WTC11 (cell line): Measurements from ENCODE around the gene SMARCAD1. TPM values are rescaled to one million over a fixed set of nuclear protein-coding genes. Genes with fewer than 3 reads are reported as not detected.

ENCODE experiments used
- ATAC-seq: fragments of 200-7000 bp; cut with Tn5 transposase; 2 replicates; pipeline ENCODE4 v1.10.0; 2021; ENCODE audit warnings: mild to moderate bottlenecking, moderate library complexity
- CTCF ChIA-PET: fragments of 300-600 bp; sonication (Branson Sonifier 250); formaldehyde crosslinking; loops from one replicate; lab custom pipeline; 2021; ENCODE audit warnings: antibody characterized with exemption; lab: Charles Lee
- POLR2A ChIA-PET: fragments of 350-600 bp; sonication (Branson Sonifier 250); formaldehyde crosslinking; loops from one replicate; lab custom pipeline; 2021; ENCODE audit warnings: antibody characterized with exemption; lab: Charles Lee
- DNase-seq: peaks from one replicate; pipeline ENCODE4 v3.0.0; 2021; ENCODE audit warnings: low spot score
- H3K27ac Mint-ChIP-seq: 2 replicates; pipeline ENCODE4 v1.8.0; 2021; ENCODE audit warnings: mixed read lengths
- H3K27me3 Mint-ChIP-seq: 2 replicates; pipeline ENCODE4 v1.8.0; 2021; ENCODE audit warnings: low read depth, mild to moderate bottlenecking, moderate library complexity, mixed read lengths
- H3K36me3 Mint-ChIP-seq: 2 replicates; pipeline ENCODE4 v1.8.0; 2021; ENCODE audit warnings: mixed read lengths
- H3K4me1 Mint-ChIP-seq: 2 replicates; pipeline ENCODE4 v1.8.0; 2022; ENCODE audit warnings: mixed read lengths
- H3K4me3 Mint-ChIP-seq: 2 replicates; pipeline ENCODE4 v1.8.0; 2021; ENCODE audit warnings: mild to moderate bottlenecking, moderate library complexity, mixed read lengths
- H3K9me3 Mint-ChIP-seq: 2 replicates; pipeline ENCODE4 v1.8.0; 2021; ENCODE audit warnings: mixed read lengths
- ATF3 ChIP-seq: sonication (generic); formaldehyde crosslinking; conservative IDR thresholded peaks from 2 replicates; pipeline ENCODE4 v1.8.1; 2022; ENCODE audit warnings: mild to moderate bottlenecking, missing genetic modification reagents
- CREB1 ChIP-seq: sonication (generic); formaldehyde crosslinking; IDR thresholded peaks from 2 replicates; pipeline ENCODE4 v1.8.0; 2023; ENCODE audit warnings: mild to moderate bottlenecking, missing genetic modification reagents
- ERG ChIP-seq: fragments of 250-450 bp; sonication (Bioruptor Pico); IDR thresholded peaks from 2 replicates; pipeline ENCODE4 v1.8.0; 2021; ENCODE audit warnings: mild to moderate bottlenecking
- FOXP1 ChIP-seq: sonication (generic); formaldehyde crosslinking; IDR thresholded peaks from 2 replicates; pipeline ENCODE4 v1.8.0; 2022; ENCODE audit warnings: missing genetic modification reagents, mild to moderate bottlenecking, moderate library complexity, borderline replicate concordance
- IRF2 ChIP-seq: sonication (generic); formaldehyde crosslinking; IDR thresholded peaks from 2 replicates; pipeline ENCODE4 v1.8.0; 2022; ENCODE audit warnings: low read depth, missing genetic modification reagents, borderline replicate concordance
- MAX ChIP-seq: sonication (generic); formaldehyde crosslinking; IDR thresholded peaks from 2 replicates; pipeline ENCODE4 v1.8.0; 2022; ENCODE audit warnings: mild to moderate bottlenecking, missing genetic modification reagents
- NFYB ChIP-seq: sonication (generic); formaldehyde crosslinking; conservative IDR thresholded peaks from 2 replicates; pipeline ENCODE4 v1.8.0; 2022; ENCODE audit warnings: low read depth, missing genetic modification reagents
- SP1 ChIP-seq: sonication (generic); formaldehyde crosslinking; conservative IDR thresholded peaks from 2 replicates; pipeline ENCODE4 v1.8.1; 2022; ENCODE audit warnings: missing genetic modification reagents
- ZBTB21 ChIP-seq: sonication (generic); formaldehyde crosslinking; IDR thresholded peaks from 2 replicates; pipeline ENCODE4 v1.8.1; 2023; ENCODE audit warnings: mild to moderate bottlenecking, missing genetic modification reagents, borderline replicate concordance
- ZNF219 ChIP-seq: sonication (generic); formaldehyde crosslinking; IDR thresholded peaks from 2 replicates; pipeline ENCODE4 v1.8.0; 2023; ENCODE audit warnings: missing genetic modification reagents, mild to moderate bottlenecking, borderline replicate concordance
- ZNF396 ChIP-seq: fragments of 250-450 bp; sonication (Bioruptor Pico); IDR thresholded peaks from 2 replicates; pipeline ENCODE4 v1.8.0; 2021; ENCODE audit warnings: mild to moderate bottlenecking, moderate library complexity, borderline replicate concordance
- ZNF416 ChIP-seq: fragments of 250-450 bp; sonication (Bioruptor Pico); IDR thresholded peaks from 2 replicates; pipeline ENCODE4 v1.9.0; 2021; ENCODE audit warnings: mild to moderate bottlenecking, inconsistent platforms
- ZNF512 ChIP-seq: sonication (generic); formaldehyde crosslinking; IDR thresholded peaks from 2 replicates; pipeline ENCODE4 v1.8.1; 2022; ENCODE audit warnings: missing genetic modification reagents, borderline replicate concordance
- total RNA-seq: library from RNA; stranded (reverse); gene quantifications from 3 replicates; pipeline ENCODE4 v1.2.3, GENCODE V29; 2021
- TF ChIP-seq, protein P1 (sequence below): sonication (generic); formaldehyde crosslinking; IDR thresholded peaks from 2 replicates; pipeline ENCODE4 v1.8.0; 2023; ENCODE audit warnings: missing genetic modification reagents
- TF ChIP-seq, protein P2 (sequence below): sonication (generic); formaldehyde crosslinking; IDR thresholded peaks from 2 replicates; pipeline ENCODE4 v1.8.1; 2022; ENCODE audit warnings: mild to moderate bottlenecking, moderate library complexity, missing genetic modification reagents
- TF ChIP-seq, protein P3 (sequence below): sonication (generic); formaldehyde crosslinking; IDR thresholded peaks from 2 replicates; pipeline ENCODE4 v1.8.1; 2023; ENCODE audit warnings: mild to moderate bottlenecking, missing genetic modification reagents

The SMARCAD1 gene
- total RNA-seq, 1 experiment from 2014 or later: 48.9 TPM

DNA sequence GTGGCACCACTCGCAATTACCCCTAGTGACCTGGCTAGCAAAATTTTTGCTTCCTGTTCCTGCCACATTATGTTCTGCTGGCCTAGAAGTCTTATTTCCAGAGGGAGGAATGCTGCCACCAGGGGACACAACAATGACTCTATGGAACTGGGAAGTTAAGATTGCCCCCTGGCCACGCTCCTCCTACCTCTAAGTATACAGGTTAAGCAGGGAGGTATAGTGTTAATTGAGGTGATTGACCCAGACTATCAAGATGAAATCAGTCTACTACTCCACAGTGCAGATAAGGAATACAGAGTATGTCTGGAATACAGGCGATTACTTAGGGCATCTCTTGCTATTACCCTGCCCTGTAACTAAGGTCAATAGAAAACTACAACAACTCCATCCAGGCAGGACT lies 48.8 kb upstream of the SMARCAD1 start (continued):
- TF ChIP-seq, protein P1, sequence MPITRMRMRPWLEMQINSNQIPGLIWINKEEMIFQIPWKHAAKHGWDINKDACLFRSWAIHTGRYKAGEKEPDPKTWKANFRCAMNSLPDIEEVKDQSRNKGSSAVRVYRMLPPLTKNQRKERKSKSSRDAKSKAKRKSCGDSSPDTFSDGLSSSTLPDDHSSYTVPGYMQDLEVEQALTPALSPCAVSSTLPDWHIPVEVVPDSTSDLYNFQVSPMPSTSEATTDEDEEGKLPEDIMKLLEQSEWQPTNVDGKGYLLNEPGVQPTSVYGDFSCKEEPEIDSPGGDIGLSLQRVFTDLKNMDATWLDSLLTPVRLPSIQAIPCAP: no peak
- TF ChIP-seq MAX (CRISPR knock-in tag) (no peak), ATF3 (CRISPR knock-in tag) (no peak), ERG (no peak), SP1 (CRISPR knock-in tag) (no peak), FOXP1 (CRISPR knock-in tag) (no peak)

GRCh38 chr4:94159790-94160189 lies 47.9 kb upstream of the SMARCAD1 start:
- H3K27me3 Mint-ChIP-seq: peaks cover 4% of the 10 kb centered on the region; the same call in 1 of the 2 replicates
- ATAC-seq: no peak
- ChIA-PET POLR2A (no interaction called here), CTCF (no interaction called here)
- H3K4me3 Mint-ChIP-seq: no peak overlapping the region
- peaks cover 5% of the 10 kb centered on the region for H3K36me3 Mint-ChIP-seq
- H3K4me1 Mint-ChIP-seq: peaks cover 27% of the 10 kb centered on the region
- TF ChIP-seq, protein P2, sequence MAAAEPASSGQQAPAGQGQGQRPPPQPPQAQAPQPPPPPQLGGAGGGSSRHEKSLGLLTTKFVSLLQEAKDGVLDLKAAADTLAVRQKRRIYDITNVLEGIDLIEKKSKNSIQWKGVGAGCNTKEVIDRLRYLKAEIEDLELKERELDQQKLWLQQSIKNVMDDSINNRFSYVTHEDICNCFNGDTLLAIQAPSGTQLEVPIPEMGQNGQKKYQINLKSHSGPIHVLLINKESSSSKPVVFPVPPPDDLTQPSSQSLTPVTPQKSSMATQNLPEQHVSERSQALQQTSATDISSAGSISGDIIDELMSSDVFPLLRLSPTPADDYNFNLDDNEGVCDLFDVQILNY: no peak
- TF ChIP-seq ZNF396 (CRISPR knock-in tag) (no peak), CREB1 (no peak), ZBTB21 (CRISPR knock-in tag) (no peak)
- no peak for DNase-seq
- no peak overlapping the region for H3K27ac Mint-ChIP-seq
- H3K9me3 Mint-ChIP-seq: peaks cover 23% of the 10 kb centered on the region

- CTCF ChIA-PET: no interaction called here
Observed at GRCh38 chr4:94160774-94161173, 46.9 kb upstream of the SMARCAD1 start.

DNA sequence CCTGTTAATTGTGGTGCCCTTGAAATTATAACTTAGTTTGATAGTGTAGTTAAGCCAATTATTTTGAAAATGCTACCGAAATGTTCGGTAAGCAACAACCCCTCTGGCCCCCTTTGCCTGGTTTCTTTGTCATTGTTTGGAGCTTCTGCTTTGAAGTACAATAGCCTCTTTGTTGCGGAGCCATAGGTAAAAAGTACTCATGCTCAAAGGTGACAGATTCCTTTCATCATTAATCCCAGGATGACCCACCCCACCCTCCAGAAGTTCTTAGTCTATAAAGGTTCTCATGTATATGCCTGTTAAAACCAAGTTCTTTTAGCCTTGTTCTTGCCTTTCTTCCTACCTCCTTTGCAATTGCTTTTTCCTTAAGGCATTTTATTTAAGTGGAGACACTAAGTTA lies 42.4 kb upstream of the SMARCAD1 start:
- CTCF ChIA-PET: no interaction called here
- peak overlapping the region; percentile 60 for H3K27ac Mint-ChIP-seq
- DNase-seq: no peak
- TF ChIP-seq ZNF512 (no peak), IRF2 (CRISPR knock-in tag) (no peak), ZNF416 (CRISPR knock-in tag) (no peak), NFYB (no peak)
- TF ChIP-seq, protein P3, sequence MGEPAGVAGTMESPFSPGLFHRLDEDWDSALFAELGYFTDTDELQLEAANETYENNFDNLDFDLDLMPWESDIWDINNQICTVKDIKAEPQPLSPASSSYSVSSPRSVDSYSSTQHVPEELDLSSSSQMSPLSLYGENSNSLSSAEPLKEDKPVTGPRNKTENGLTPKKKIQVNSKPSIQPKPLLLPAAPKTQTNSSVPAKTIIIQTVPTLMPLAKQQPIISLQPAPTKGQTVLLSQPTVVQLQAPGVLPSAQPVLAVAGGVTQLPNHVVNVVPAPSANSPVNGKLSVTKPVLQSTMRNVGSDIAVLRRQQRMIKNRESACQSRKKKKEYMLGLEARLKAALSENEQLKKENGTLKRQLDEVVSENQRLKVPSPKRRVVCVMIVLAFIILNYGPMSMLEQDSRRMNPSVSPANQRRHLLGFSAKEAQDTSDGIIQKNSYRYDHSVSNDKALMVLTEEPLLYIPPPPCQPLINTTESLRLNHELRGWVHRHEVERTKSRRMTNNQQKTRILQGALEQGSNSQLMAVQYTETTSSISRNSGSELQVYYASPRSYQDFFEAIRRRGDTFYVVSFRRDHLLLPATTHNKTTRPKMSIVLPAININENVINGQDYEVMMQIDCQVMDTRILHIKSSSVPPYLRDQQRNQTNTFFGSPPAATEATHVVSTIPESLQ (CRISPR knock-in tag): no peak
- TF ChIP-seq, all 79 proteins: peak for 0
- POLR2A ChIA-PET: interaction anchor here (0.7 kb wide), 1 partner anchor 223 kb away, joined by 3 read pairs; no protein-coding TSS in a partner anchor
- Mint-ChIP-seq H3K27me3 (no peaks in the 10 kb centered on the region), H3K4me3 (no peak overlapping the region), H3K36me3 (peaks cover 4% of the 10 kb centered on the region; the same call in 1 of the 2 replicates), H3K4me1 (peaks cover 52% of the 10 kb centered on the region), H3K9me3 (peaks cover 11% of the 10 kb centered on the region)
- no peak for ATAC-seq

More at GRCh38 chr4:94160774-94161173, 46.9 kb upstream of the SMARCAD1 start:
- H3K4me3 Mint-ChIP-seq: no peak overlapping the region
- H3K27ac Mint-ChIP-seq: no peak overlapping the region
- H3K9me3 Mint-ChIP-seq: peaks cover 20% of the 10 kb centered on the region
- POLR2A ChIA-PET: no interaction called here
- no peak for DNase-seq
- TF ChIP-seq ZNF219 (CRISPR knock-in tag): no peak
- H3K4me1 Mint-ChIP-seq: peaks cover 36% of the 10 kb centered on the region
- peaks cover 4% of the 10 kb centered on the region; the same call in 1 of the 2 replicates for H3K27me3 Mint-ChIP-seq
- ATAC-seq: no peak
- H3K36me3 Mint-ChIP-seq: peaks cover 5% of the 10 kb centered on the region
